ENCODE measurements around the gene ZNF862. TPM values are rescaled to one million over a fixed set of nuclear protein-coding genes. Genes with fewer than 3 reads are reported as not detected.

Gene ZNF862
- total RNA-seq, 4 donors from 2014 or later: 6.6 to 40.3 (median 18.6) TPM

DNA sequence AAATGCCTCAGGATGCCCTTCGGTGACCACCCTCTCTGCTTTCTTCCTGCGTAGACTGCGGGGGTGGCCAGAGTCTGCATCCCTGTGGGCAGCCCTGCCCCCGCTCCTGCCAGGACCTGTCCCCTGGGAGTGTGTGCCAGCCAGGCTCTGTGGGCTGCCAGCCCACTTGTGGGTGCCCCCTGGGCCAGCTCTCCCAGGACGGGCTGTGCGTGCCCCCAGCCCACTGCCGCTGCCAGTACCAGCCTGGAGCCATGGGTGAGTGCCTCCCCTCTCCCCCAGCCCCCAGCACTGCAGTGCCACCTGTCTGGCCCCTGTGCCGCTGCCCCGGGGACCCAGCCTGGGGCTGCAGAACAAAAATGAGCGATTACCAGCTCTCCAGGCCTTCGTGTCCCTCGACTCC lies 23.1 kb upstream of the ZNF862 start:
- 87% methylated on average over 3 of the region's 12 CpGs; no CpG with 5 or more reads in 1 of the 2 donors for WGBS, 2 donors (ENCODE audit: low coverage in 1 of 2)
- Histone ChIP-seq H3K27ac (no peak overlapping the region), H3K4me3 (no peak overlapping the region), H3K27me3 (peaks cover 19% of the 10 kb centered on the region), H3K36me3 (no peaks in the 10 kb centered on the region), H3K4me1 (no peaks in the 10 kb centered on the region), H3K9me3 (no peaks in the 10 kb centered on the region)
- TF ChIP-seq, protein P1, sequence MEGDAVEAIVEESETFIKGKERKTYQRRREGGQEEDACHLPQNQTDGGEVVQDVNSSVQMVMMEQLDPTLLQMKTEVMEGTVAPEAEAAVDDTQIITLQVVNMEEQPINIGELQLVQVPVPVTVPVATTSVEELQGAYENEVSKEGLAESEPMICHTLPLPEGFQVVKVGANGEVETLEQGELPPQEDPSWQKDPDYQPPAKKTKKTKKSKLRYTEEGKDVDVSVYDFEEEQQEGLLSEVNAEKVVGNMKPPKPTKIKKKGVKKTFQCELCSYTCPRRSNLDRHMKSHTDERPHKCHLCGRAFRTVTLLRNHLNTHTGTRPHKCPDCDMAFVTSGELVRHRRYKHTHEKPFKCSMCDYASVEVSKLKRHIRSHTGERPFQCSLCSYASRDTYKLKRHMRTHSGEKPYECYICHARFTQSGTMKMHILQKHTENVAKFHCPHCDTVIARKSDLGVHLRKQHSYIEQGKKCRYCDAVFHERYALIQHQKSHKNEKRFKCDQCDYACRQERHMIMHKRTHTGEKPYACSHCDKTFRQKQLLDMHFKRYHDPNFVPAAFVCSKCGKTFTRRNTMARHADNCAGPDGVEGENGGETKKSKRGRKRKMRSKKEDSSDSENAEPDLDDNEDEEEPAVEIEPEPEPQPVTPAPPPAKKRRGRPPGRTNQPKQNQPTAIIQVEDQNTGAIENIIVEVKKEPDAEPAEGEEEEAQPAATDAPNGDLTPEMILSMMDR (IDR thresholded peaks at IDR 0.05): no peak
- TF ChIP-seq POLR2A (IDR thresholded peaks at IDR 0.05) (no peak), POLR2AphosphoS5 (IDR thresholded peaks at IDR 0.05) (no peak), EP300 (IDR thresholded peaks at IDR 0.05) (no peak)
- no peak for ATAC-seq

DNA sequence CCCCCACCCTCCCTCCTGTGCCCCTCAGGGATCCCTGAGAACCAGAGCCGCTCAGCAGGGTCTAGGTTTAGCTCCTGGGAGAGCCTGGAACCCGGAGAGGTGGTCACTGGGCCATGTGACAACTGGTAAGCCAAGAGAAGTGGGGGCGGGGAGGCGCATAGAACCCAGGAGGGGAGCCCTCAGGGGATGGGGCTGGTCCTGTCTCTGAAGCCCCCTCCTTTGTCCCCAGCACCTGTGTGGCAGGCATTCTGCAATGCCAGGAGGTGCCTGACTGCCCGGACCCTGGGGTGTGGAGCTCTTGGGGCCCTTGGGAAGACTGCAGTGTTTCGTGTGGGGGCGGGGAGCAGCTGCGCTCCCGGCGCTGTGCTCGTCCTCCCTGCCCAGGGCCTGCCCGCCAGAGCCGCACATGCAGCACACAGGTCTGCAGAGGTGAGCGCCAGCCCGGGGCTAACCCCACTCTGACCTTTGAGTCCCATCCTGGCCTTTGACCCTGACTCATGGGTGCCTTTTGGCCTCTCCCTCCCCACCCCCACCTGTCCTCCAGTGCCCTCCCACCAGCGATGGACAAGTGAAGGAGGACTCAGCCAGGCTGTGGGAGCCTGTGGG lies 22.4 kb upstream of the ZNF862 start:
- Histone ChIP-seq H3K9me3 (no peaks in the 10 kb centered on the region), H3K4me1 (no peaks in the 10 kb centered on the region), H3K36me3 (no peaks in the 10 kb centered on the region), H3K4me3 (no peak overlapping the region), H3K27ac (no peak overlapping the region), H3K27me3 (peaks cover 19% of the 10 kb centered on the region)
- TF ChIP-seq EP300 (IDR thresholded peaks at IDR 0.05) (no peak), POLR2AphosphoS5 (IDR thresholded peaks at IDR 0.05) (no peak), POLR2A (IDR thresholded peaks at IDR 0.05) (no peak)
- TF ChIP-seq, protein P1 (IDR thresholded peaks at IDR 0.05): no peak
- ATAC-seq: no peak
- no CpG with 5 or more reads among the region's 16 CpGs for WGBS, 2 donors (ENCODE audit: low coverage in 1 of 2)

DNA sequence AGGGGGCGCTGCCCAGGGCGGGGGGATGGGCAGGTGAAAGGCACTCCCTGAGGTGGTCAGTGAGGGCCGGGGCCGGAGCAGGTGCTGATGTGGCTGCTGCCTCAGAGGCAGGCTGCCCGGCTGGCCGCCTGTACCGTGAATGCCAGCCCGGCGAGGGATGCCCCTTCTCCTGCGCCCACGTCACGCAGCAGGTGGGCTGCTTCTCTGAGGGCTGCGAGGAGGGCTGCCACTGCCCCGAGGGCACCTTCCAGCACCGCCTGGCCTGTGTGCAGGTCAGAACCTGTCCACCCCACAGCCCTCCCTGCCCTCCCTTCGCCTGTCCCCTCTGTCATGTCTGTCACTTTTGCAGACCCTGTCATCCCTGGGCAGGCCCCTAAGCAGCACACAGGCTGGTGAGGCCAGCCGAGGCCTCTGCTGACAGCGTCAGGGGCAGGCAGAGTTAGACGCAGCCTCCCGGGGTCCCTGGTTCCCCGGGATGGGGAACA lies 21.9 kb upstream of the ZNF862 start:
- 53 to 90% methylated on average over 2 to 5 of the region's 21 CpGs for WGBS, 2 donors (ENCODE audit: low coverage in 1 of 2)
- ATAC-seq: no peak

DNA sequence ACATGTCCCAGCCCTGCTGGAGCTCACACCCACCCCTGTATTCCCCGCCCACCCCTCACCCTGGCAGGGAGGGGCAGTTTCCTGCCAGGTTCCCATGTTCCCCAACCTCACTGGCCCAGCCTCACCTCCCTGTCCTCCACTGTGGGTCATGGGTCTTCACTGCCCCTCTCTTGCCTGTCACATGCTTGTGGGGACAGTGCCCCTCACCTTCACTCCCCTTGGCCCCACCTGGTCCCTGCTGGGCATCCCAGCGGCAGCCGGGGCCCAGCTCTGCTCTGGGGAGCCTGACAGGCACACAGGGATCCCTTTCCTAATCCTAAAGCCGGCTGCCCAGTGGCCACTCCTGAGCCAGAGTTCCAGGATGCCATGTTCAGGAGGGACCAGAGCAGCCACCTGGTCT lies 21.4 kb upstream of the ZNF862 start:
- no peak for ATAC-seq
- Histone ChIP-seq H3K27me3 (peaks cover 19% of the 10 kb centered on the region), H3K27ac (no peak overlapping the region), H3K9me3 (no peaks in the 10 kb centered on the region), H3K4me1 (no peaks in the 10 kb centered on the region), H3K4me3 (no peak overlapping the region), H3K36me3 (no peaks in the 10 kb centered on the region)
- TF ChIP-seq EP300 (IDR thresholded peaks at IDR 0.05): no peak
- TF ChIP-seq, protein P1 (IDR thresholded peaks at IDR 0.05): no peak
- WGBS, 2 donors (ENCODE audit: low coverage in 1 of 2): no CpG with 5 or more reads among the region's 4 CpGs

More for the DNA sequence above, 21.9 kb upstream of the ZNF862 start:
- Histone ChIP-seq H3K27ac (no peak overlapping the region), H3K27me3 (peaks cover 19% of the 10 kb centered on the region), H3K4me1 (no peaks in the 10 kb centered on the region), H3K36me3 (no peaks in the 10 kb centered on the region), H3K9me3 (no peaks in the 10 kb centered on the region), H3K4me3 (no peak overlapping the region)
- TF ChIP-seq, protein P1 (IDR thresholded peaks at IDR 0.05): no peak
- TF ChIP-seq POLR2AphosphoS5 (IDR thresholded peaks at IDR 0.05): no peak
- no peak for TF ChIP-seq EP300 (IDR thresholded peaks at IDR 0.05)
- TF ChIP-seq POLR2A (IDR thresholded peaks at IDR 0.05): no peak

DNA sequence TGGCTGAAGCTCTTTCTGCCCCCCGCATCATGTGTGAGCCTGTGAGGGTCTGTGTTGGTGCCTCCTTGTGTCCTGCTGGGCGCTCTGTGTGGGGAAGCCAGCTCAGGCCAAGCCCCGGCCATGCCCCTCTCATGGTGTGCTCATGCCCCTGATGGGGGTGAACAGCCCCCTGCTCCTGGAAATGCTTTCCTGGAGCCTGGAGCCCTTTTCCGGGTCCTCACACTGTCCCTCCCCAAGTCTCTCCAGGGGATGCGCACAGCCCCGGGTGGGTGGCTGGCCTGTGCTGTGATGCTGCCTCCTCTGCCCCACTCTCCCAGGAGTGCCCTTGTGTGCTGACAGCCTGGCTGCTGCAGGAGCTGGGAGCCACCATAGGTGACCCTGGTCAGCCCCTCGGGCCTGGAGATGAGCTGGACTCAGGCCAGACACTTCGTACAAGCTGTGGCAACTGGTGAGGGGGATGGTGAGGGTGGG lies 20.8 kb upstream of the ZNF862 start:
- no peak for ATAC-seq
- WGBS, 2 donors (ENCODE audit: low coverage in 1 of 2): 20 to 100% methylated on average over 1 of the region's 8 CpGs
- no peaks in the 10 kb centered on the region for H3K36me3 ChIP-seq
- H3K27ac ChIP-seq: no peak overlapping the region
- H3K4me1 ChIP-seq: no peaks in the 10 kb centered on the region
- TF ChIP-seq POLR2A (IDR thresholded peaks at IDR 0.05) (no peak), POLR2AphosphoS5 (IDR thresholded peaks at IDR 0.05) (no peak), EP300 (IDR thresholded peaks at IDR 0.05) (no peak)
- no peak overlapping the region for H3K4me3 ChIP-seq
- no peaks in the 10 kb centered on the region for H3K9me3 ChIP-seq
- H3K27me3 ChIP-seq: peaks cover 19% of the 10 kb centered on the region

All from gastroesophageal sphincter (tissue), 4 donors.